Activated gamma-delta T cell (primary cell): ENCODE data around the gene TRIO.
"Not testable (repeated sequence)": the region's sequence is repeated elsewhere in the genome, so short reads cannot be mapped to it uniquely, and the experiment has no call there.

Source experiments
- DNase-seq: peaks from one replicate; lab custom pipeline; 2025; lab: John Stamatoyannopoulos, UW

TRIO gene

GRCh38 chr5:14358536-14358935 is 215.4 kb downstream of the TRIO start:
- DNase-seq = no peak

DNA sequence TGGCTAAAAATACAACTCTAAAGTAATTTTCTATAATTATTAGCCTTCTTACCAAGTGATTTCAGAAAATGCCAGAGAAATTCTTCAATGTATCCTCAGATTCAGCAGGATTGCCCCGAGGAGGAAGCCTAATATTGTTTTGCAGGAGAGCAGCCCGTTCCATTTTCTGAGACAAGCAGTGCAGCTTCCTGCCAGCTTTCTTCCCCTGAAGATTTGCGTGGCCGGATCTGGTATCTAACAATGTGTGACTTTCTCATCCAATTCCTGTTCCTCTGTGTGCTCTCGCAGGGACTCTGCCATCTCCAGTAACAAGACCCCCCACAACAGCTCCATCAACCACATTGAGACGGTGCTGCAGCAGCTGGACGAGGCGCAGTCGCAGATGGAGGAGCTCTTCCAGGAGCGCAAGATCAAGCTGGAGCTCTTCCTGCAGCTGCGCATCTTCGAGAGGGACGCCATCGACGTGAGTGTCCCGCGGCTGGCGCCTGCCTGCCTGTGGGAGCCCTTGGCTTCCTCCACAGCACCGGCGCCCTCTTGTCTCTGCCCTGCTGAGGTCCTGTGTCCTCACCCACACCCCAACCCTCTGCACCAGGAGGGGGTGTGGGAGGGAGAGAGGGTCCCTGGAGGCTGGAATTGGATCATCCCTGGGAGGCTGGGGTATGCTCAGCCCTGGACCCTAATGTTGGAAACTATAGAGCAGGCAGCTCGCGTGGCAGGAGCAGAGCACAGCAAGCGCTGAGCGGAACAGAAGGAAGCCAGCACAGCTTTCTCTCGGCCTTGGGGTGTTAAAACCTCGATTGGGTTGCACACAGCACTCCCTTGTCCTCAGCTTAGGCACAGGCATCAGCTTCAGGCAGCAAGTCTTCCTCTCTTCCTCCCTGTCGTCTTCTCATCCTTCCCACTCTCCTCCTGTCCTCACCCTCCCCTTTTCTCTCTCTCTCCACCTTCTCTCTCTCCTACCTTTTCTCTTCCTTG is 216.2 kb downstream of the TRIO start:
- DNase-seq = no peak

DNA sequence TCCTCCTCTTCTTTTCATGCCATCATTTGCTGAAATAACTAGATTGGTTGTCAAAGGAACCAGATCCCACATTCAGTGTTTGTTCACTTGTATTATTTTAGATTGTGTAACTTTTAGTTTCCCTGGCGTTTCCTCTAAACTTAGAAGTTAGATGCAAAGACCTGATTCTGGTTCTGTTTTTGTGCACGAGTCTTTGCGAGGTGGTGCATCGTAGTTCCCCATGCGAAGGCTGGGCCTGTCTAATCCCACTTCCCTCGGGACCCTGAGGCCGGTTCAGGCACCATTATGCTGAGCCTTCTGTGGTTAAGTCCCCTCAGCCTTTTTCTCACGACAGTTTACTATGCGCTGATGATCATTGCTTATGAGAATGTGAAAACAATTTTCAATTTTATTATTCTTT is 219.3 kb downstream of the TRIO start:
- no peak for DNase-seq

DNA sequence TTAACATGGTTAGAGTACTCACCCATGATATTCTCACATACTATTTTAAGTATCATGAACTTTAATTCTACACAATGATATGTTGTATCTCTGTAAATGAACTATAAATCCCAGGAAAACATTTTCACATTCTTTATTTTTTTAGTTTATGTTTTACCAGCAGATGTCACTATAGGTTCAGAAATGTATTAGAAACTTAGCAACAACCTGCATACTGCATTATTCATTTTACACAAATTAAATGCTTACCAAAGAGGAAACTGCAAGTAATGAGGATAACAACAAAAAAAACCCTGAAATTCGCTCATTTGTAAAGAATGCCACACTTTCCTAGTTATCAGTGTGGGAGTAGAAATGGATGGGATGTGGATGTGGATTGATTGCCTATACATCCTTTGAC is 221.0 kb downstream of the TRIO start:
- no peak for DNase-seq

DNA sequence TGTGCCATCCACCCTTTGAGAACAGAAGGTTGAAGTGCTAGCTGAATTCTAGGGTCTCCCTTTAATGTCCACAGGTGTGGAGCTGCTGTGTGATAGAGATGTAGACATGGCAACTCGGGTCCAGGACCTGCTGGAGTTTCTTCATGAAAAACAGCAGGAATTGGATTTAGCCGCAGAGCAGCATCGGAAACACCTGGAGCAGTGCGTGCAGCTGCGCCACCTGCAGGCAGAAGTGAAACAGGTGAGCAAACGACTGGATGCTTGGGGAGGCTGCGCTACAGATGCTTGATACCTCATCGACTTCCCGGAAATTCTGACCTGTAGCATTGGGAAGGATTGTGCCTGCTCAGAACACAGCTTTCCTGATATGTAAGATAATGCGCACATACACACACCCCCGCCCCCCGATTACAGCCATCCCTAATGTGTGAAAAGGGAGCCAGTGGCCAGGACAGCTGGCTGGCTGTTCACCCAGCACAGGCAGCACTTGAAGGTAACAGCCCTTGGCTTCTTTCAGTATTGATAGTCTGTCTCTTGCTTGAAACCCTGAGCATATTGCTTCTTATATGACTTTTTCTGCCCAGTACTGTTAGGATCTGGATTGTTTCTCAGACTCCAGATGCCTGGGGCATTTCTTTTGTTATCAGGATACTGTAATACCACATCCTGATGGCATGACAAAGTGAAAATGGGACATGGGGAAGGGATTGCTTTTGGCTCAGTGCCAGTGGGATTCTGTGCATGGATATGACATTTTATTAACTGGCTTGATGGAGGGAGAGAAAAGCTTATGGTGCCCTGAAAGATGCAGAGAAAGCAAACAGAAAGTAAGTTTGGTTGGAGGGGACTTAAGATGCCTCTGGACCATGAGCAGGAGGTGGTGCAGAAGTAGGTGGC is 221.7 kb downstream of the TRIO start:
- DNase-seq = no peak

DNA sequence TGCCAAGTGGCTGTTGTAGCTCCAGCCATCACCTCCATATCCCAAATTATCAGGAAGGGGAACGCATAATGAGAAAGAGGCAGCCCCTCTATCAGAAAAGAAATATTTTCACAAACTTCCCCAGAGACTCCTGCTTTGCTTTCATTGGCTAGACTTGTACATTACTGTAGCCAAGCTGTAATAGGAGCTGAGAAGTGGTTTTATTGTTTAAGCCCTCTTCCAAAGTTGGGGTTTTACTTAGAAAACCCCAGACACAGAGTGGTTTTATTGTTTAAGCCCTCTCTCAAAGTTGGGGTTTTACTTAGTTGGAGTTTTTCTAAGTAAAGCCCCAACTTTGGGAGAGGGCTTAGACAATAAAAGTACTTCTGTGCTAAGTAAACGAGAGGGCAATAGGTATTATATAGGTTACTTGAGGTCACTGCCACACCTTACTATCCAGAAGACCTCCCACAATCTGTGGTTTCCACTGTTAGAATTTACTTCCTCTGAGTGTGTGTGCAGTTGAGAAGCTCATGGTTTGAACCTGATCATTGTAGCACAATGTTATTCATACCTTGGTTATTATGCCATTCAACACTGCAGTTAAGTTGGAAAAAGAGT is 222.8 kb downstream of the TRIO start:
- DNase-seq = no peak

DNA sequence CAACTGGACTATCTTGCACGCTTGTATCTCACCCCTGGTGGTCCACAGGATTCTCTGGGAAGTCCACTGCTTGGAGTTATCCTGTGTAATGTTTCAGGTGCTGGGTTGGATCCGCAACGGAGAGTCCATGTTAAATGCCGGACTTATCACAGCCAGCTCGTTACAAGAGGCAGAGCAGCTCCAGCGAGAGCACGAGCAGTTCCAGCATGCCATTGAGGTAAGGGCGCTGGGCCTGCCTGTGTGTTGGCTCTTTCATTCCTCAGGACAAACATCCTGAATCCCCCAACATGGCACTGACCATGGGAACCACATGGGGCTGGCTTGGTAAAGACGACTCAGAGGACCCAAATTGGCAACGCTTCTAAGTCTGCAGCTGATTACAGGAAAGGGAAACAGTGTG is 223.6 kb downstream of the TRIO start:
- no peak for DNase-seq

- no peak for DNase-seq
Observed at GRCh38 chr5:14367364-14367763, 224.2 kb downstream of the TRIO start.

- DNase-seq = no peak
Observed at GRCh38 chr5:14369780-14370179, 226.6 kb downstream of the TRIO start.

DNA sequence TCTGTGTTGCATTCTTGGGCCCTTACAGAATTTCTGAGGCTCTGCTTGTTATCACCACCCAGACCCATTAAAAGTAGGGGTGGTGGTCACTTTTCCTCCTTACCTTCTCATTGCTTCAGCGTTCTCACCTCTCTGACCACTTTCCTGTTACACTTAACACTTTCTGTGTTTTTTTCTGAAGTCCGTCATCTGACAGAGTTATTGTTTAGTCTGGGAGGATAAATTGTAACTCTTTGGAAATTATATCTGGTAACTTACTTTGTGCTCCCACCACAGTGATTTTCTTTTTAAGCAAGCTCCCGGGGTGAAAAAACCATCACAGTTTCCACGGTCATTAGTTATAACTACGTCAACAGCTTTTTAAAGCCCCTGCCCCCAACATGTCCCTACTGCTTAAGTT is 227.2 kb downstream of the TRIO start:
- DNase-seq = no peak

DNA sequence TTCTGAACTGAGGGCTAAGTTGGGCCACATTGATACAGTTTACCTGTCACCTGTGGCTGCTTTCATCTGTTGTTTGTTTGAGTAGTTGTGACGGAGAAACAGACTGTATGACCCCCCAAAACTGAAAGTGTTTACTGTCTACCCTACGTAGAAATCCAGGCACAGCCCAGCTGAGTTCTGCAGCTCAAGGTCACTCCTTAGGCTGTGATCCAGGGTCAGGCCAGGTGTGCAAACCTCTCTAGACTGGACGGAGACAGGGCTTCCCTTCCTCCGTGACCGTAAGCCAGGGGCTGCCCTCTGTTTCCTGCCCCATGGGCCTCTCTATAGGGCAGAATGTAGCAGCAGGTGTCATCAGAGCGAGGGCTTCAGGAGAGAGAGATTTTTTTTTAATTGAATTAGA is 230.5 kb downstream of the TRIO start:
- no peak for DNase-seq

- no peak for DNase-seq
Observed at GRCh38 chr5:14374100-14374499, 231.0 kb downstream of the TRIO start.

DNA sequence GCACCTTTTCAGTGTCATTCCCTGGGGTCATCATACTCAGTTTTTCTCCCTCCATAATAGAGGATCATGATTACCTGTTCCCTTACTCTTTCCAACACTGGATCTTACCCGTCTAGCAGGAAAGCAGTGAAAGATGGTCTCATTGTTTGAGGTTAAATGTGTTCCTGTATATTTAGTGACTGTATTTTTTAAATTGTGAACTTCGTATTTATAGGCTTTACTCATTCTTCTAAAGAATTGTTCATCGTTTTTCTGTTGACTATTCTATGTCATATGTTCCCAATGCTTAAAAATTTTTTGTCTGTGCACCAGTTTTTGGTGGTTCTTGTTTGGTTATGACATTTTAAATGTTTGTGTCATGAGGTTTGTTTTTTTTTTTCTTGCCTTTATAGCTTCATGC is 233.6 kb downstream of the TRIO start:
- no peak for DNase-seq

DNA sequence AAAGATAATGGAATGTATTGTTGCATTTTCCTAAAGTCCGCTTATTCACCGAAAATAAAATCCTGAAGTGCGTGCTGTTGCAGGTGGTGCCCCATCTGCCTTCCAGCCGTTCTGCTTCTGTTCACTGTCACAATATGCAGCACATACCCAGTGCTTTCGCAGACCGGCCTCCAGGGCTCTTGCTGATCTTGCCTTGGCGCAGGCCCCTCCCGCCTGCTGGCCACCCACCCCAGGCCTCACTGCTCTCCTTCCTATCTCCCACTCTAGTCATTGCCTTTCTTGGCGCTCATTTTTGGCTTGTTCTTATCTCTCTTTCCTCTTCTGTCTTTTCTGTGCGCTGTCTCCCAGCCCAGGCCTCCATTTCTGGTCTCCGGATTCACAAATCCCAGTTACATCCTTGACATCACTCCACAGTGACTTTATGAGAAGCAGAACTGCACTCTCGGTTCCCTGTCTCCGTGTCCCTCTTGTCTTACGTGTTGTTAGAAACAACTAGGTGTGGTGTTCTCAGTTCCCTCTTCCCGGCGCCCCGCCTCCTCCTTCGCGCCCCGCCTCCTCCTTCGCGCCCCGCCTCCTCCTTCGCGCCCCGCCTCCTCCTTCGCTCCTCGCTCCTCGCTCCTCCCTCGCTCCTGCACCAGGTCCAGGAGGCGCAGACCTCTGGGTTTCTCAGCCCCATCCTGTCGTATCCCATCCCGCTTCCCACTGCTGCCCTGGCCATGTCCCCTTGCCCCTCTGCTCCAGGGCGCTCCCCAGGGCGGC is 236.8 kb downstream of the TRIO start:
- no peak for DNase-seq

- DNase-seq = no peak
Observed at GRCh38 chr5:14380712-14381111, 237.6 kb downstream of the TRIO start.

- no peak for DNase-seq
Observed at GRCh38 chr5:14382640-14383039, 239.5 kb downstream of the TRIO start.

- DNase-seq = no peak
Observed at GRCh38 chr5:14383923-14384322, 240.8 kb downstream of the TRIO start.

DNA sequence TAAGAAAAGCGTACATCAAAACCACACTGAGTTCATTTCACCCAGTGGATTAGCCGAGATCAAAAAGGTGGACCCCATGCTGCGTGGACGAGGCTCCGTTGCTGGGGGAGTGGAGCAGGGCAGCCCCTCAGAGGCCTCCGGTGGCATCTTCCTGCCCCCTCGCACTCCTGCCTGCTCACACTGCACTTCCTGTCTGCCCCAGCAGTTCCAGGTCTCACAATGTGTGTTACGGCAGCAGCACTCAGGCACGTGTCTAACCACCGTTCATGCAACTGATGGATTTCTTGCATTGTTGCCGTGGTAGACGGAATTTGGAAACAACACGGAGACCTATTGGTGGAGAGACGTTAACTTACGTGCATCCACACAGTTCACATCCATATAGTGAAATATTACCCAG is 241.9 kb downstream of the TRIO start:
- DNase-seq = no peak

GRCh38 chr5:14386884-14387624 is 243.9 kb downstream of the TRIO start:
- no peak for DNase-seq

GRCh38 chr5:14388741-14389140 is 245.6 kb downstream of the TRIO start:
- no peak for DNase-seq

DNA sequence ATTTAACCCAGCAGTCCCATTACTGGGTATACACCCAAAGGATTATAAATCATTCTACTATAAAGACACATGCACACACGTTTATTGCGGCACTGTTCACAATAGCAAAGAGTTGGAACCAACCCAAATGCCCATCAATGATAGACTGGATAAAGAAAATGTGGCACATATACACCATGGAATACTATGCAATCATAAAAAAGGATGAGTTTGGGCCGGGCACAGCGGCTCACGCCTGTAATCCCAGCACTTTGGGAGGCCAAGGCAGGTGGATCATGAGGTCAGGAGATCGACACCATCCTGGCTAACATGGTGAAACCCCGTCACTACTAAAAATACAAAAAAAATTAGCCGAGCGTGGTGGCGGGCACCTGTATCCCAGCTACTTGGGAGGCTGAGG is 249.4 kb downstream of the TRIO start:
- not testable (repeated sequence) for DNase-seq
